ENCODE measurements around the gene DEPDC1. TPM values are rescaled to one million over a fixed set of nuclear protein-coding genes. Genes with fewer than 3 reads are reported as not detected.

The DEPDC1 gene
- 1 to 10 TPM in 1 of 4 donors, under 1 TPM in 2, not detected in 1; 0.19 to 2.4 (median 0.44) TPM for total RNA-seq

GRCh38 chr1:68496680-68497357 is at the start of gene DEPDC1:
Gene DEPDC1 (minus strand): TSS chr1:68497082. CDS start chr1:68496999, 83 bp downstream.
- no peak for TF ChIP-seq CTCF (IDR thresholded peaks at IDR 0.05; ENCODE audit: low read depth)

DNA sequence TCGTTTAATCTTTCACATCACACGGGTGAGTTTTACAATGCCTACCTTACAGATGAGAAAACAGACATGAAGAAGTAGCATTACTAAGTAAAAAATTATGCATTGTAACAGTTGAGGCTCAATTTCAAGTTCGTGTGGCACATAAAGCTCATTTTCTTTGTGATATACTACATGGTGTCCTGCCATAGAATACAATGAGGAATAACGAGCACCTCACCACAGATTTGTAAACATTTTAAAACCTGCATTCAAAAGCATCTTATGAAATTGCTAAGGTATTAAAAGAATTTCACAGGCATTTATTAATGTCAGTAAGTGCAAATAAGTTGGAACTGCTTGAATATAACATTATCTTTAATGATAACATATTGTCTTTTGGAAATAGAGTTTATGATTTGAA is 47.8 kb upstream of the DEPDC1 start:
- TF ChIP-seq CTCF (IDR thresholded peaks at IDR 0.05; ENCODE audit: low read depth), result no peak

- TF ChIP-seq CTCF (IDR thresholded peaks at IDR 0.05; ENCODE audit: low read depth), result no peak
Measured at GRCh38 chr1:68542586-68542985, 45.7 kb upstream of the DEPDC1 start.

- no peak for TF ChIP-seq CTCF (IDR thresholded peaks at IDR 0.05; ENCODE audit: low read depth)
Measured at GRCh38 chr1:68538941-68539340, 42.1 kb upstream of the DEPDC1 start.

- TF ChIP-seq CTCF (IDR thresholded peaks at IDR 0.05; ENCODE audit: low read depth), result no peak
Measured at GRCh38 chr1:68528243-68528642, 31.4 kb upstream of the DEPDC1 start.

DNA sequence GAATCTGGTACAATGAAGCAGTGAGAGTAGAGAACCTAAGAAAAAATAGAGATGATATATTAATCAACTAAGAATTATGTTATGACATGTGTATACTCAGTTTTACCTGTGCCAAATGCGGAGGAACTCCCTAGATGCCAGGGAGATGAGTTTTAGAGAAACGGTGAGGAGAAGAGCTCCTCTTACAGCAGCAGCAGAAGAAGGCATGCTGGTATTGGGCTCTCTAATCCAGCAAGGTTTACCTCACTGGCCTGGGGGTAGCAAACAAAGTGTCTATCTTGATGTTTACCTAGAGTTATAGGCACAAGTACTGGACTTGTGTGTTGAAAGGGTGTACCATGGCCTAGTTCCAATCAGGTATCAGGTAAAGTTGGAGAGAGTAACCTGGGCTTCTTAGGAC is 28.9 kb upstream of the DEPDC1 start:
- no peak for TF ChIP-seq CTCF (IDR thresholded peaks at IDR 0.05; ENCODE audit: low read depth)

GRCh38 chr1:68521286-68521685 is 24.4 kb upstream of the DEPDC1 start:
- no peak for TF ChIP-seq CTCF (IDR thresholded peaks at IDR 0.05; ENCODE audit: low read depth)

Data from subcutaneous adipose tissue (tissue), 4 donors.